SK-N-MC (cell line): Measurements from ENCODE around the gene RHAG.

Source experiments
- DNase-seq: peaks from one replicate; pipeline ENCODE4 v3.0.0-alpha.2; 2011; ENCODE audit warnings: low read depth, low spot score
- H3K27ac ChIP-seq: fragments of 200-600 bp; sonication (generic); 2 replicates; pipeline ENCODE4 v1.5.1; 2016; ENCODE audit warnings: mixed run types
- H3K36me3 ChIP-seq: fragments of 200-600 bp; sonication (generic); 2 replicates; pipeline ENCODE4 v1.6.1; 2017; ENCODE audit warnings: antibody characterized with exemption, low read length, mixed read lengths; ENCODE audit not compliant: insufficient read depth
- H3K4me3 ChIP-seq: fragments of 200-600 bp; sonication (generic); 2 replicates; pipeline ENCODE4 v1.5.1; 2016
- H3K9ac ChIP-seq: fragments of 200-600 bp; sonication (generic); 2 replicates; pipeline ENCODE4 v1.8.0; 2017; ENCODE audit warnings: mixed run types, mixed read lengths; ENCODE audit not compliant: insufficient read length
- H3K9me3 ChIP-seq: fragments of 200-600 bp; sonication (generic); 2 replicates; pipeline ENCODE4 v1.6.1; 2017; ENCODE audit warnings: low read depth, mild to moderate bottlenecking, antibody characterized with exemption, low read length, moderate library complexity, mixed read lengths
- EZH2 ChIP-seq: fragments of 200-600 bp; sonication (generic); IDR thresholded peaks from one replicate; pipeline ENCODE4 v1.6.1; 2017; ENCODE audit warnings: antibody characterized with exemption
- FOXP2 ChIP-seq: optimal IDR thresholded peaks from 2 replicates; pipeline ENCODE3; 2011; ENCODE audit warnings: mild to moderate bottlenecking, moderate library complexity; ENCODE audit not compliant: insufficient read depth; ENCODE audit errors: extremely low read length, control extremely low read depth
- POLR2AphosphoS5 ChIP-seq: IDR thresholded peaks from 2 replicates; pipeline ENCODE4 v1.6.1; 2012; ENCODE audit warnings: mild to moderate bottlenecking, low read depth, low read length, borderline replicate concordance

The RHAG gene

DNA sequence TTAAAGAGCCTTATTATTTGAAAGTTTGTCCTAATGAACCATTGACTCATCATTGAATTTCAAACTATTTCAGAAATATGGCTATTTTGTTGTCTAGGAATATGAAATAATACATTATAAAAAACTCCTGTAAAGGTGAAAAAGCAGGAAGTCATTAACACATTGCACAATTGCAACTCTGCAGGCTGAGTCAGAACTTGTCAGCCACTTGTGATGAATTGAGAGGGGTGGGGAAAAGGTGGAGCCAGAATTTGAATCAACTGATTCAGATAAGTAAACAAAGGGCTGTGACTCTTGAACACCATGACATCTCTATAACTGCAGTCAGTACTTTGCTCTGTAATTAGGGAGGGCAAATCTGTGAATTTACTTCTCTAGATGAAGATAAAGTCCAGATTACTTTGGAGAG, 80.2 kb downstream of the RHAG start:
- Histone ChIP-seq H3K4me3 (no peak overlapping the region), H3K27ac (0 out of 2 replicates have a peak overlapping the region, but pooled peaks have one; percentile 29), H3K36me3 (no peaks in the 10 kb centered on the region), H3K9ac (no peak overlapping the region), H3K9me3 (no peaks in the 10 kb centered on the region)
- TF ChIP-seq EZH2 (no peak), POLR2AphosphoS5 (no peak; the same call in 1 of the 2 replicates), FOXP2 (no peak)
- no peak for DNase-seq

GRCh38 chr6:49555951-49556350, 80.7 kb downstream of the RHAG start:
- Histone ChIP-seq H3K36me3 (no peaks in the 10 kb centered on the region), H3K9ac (no peak overlapping the region), H3K27ac (0 out of 2 replicates have a peak overlapping the region, but pooled peaks have one; percentile 29), H3K9me3 (no peaks in the 10 kb centered on the region), H3K4me3 (no peak overlapping the region)
- DNase-seq = no peak
- TF ChIP-seq EZH2 = no peak
